HUES64 (cell line): ENCODE data around the gene RNASE11.
"Not testable (repeated sequence)": the region's sequence is repeated elsewhere in the genome, so short reads cannot be mapped to it uniquely, and the experiment has no call there.

ENCODE experiments used
- H3K27ac ChIP-seq: 2 replicates; pipeline ENCODE4 v1.7.0; 2013; ENCODE audit warnings: low read depth, low read length, inconsistent platforms
- H3K27me3 ChIP-seq: 2 replicates; pipeline ENCODE4 v1.6.1; 2013; ENCODE audit warnings: mild to moderate bottlenecking, low read length; ENCODE audit not compliant: insufficient read depth
- H3K36me3 ChIP-seq: 2 replicates; pipeline ENCODE4 v1.6.1; 2013; ENCODE audit warnings: mild to moderate bottlenecking, low read length; ENCODE audit not compliant: insufficient read depth
- H3K4me1 ChIP-seq: 2 replicates; pipeline ENCODE4 v1.6.1; 2013; ENCODE audit warnings: mild to moderate bottlenecking, low read length, moderate library complexity; ENCODE audit not compliant: insufficient read depth
- H3K4me3 ChIP-seq: 2 replicates; pipeline ENCODE4 v1.5.1; 2013; ENCODE audit warnings: mild to moderate bottlenecking, low read length, moderate library complexity
- H3K9ac ChIP-seq: 2 replicates; pipeline ENCODE4 v1.6.1; 2013; ENCODE audit warnings: mild to moderate bottlenecking, low read depth, low read length
- H3K9me3 ChIP-seq: 2 replicates; pipeline ENCODE4 v1.6.1; 2013; ENCODE audit warnings: low read depth, low read length; ENCODE audit not compliant: insufficient read depth
- WGBS: fragments of 150-250, 120-280 bp; methylation state at CpG from one replicate; pipeline ENCODE4 v1.1.7; 2013; ENCODE audit warnings: missing lambda C conversion rate; 5-methylcytosine and 5-hydroxymethylcytosine counted together

RNASE11 gene

DNA sequence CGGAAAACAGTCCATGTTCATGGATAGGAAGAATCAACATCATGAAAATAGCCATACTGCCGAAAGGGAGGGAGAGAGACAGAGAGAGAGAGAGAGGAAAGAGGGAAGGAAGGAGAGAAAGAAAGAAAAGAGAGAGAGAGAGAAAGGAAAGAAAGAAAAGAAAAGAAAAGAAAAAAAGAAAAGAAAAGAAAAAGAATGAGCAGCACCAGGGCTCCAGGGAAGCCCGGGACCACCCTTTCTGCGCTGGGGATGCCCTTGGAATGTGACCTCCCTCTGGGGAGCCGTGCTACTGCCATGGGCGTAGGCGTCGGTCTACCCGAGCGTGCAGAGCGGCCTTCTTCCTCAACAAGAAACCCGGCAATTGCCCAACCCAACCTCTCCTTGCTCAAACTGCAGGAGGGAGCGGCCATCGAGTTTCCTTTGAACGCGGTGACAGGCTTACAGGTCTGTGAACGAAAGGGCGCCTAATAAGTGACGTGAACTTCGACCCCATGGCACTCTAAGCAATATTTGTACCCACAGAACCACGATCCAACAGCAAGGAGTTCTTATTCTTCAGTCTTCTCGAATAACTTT lies 36.8 kb upstream of the RNASE11 start:
- WGBS = 5% methylated on average over 22 of the region's 22 CpGs
- Histone ChIP-seq H3K9me3 (no peaks in the 10 kb centered on the region), H3K4me3 (peak overlapping the region; percentile 71), H3K4me1 (peaks cover 13% of the 10 kb centered on the region), H3K9ac (peak overlapping the region; percentile 25), H3K36me3 (no peaks in the 10 kb centered on the region), H3K27me3 (peaks cover 29% of the 10 kb centered on the region), H3K27ac (peak overlapping the region; percentile 14; the same call in 1 of the 2 replicates)

DNA sequence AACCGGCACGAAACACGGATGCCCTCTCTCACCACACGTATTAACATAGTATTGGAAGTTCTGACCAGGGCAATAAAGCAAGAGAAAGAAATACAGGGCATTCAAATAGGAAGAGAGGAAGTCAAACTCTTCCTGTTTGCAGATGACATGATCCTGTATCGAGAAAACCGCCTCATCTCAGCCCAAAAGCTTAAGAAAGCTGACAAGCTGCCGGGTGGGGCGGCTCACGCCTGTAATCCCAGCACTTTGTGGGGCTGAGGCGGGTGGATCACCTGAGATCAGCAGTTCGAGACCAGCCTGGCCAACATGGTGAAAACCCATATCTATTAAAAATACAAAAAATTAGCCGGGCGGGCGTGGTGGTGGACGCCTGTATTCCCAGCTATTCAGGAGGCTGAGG lies 36.0 kb upstream of the RNASE11 start:
- peak overlapping the region; percentile 71 for H3K4me3 ChIP-seq
- H3K27ac ChIP-seq = no peak overlapping the region
- H3K4me1 ChIP-seq = peaks cover 13% of the 10 kb centered on the region
- H3K9ac ChIP-seq = no peak overlapping the region
- H3K36me3 ChIP-seq = no peaks in the 10 kb centered on the region
- peaks cover 23% of the 10 kb centered on the region for H3K27me3 ChIP-seq
- no peaks in the 10 kb centered on the region for H3K9me3 ChIP-seq
- 90% methylated on average over 15 of the region's 15 CpGs for WGBS

DNA sequence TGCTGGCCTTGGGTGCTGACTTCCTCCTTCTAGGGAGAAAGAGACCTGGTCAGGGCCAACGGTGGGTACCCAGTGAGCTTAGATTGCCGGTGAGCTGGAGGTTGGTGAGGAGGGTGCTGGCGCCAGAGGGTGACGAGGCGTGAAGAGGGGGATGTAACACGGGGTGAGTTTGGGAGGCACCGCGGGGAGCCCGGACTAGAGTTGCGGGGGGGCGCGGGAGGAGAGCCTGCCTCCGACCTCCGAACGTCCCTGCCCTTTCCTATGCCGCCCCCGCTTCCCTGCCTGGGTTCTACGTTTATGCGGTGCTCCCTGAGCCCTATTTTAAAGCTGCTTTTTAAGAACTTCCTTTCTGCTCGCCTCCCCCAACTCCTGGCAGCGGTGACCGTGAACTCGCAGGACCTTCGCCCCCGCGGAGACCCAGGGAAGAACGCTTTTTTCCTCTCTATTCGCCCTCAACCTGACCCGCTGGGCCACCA lies 35.1 kb upstream of the RNASE11 start:
- Histone ChIP-seq H3K9ac (no peak overlapping the region), H3K4me1 (peaks cover 12% of the 10 kb centered on the region), H3K36me3 (no peaks in the 10 kb centered on the region), H3K4me3 (peak overlapping the region; percentile 40), H3K9me3 (no peaks in the 10 kb centered on the region), H3K27ac (no peak overlapping the region), H3K27me3 (peaks cover 17% of the 10 kb centered on the region)
- WGBS = 43% methylated on average over 29 of the region's 29 CpGs

DNA sequence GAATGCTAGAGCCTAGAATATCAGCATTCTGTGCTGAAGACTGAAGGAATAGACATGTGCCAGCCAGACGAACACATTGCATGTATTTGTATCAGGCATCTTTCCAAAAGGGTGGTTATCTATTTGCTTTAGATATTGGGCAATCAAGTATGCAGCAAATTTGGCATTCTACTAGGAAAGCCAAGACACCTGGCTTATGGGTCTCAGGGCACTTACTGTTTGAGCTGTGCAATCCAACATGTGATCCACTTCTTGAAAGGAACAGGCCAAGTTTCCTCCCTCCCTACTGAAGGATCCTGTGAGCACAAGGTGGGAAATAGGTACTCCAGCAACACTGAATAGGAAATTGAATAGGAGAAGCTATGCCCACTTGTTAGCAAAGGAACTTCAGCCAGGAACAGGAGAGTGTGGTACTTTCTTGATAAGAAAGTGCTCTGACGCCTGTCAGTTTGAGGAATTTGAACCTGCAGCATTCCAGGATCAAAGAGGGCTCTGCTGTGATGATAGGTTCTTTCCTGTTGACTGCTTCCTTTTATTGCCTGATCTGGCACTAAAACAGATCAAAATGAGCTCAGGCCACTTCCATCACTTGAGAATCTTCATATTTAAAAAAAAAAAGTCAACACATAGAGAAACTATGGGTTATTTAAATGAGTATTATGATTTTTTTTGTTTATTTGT lies 33.1 kb upstream of the RNASE11 start:
- Histone ChIP-seq H3K4me3 (no peak overlapping the region), H3K27me3 (no peaks in the 10 kb centered on the region), H3K4me1 (no peaks in the 10 kb centered on the region), H3K27ac (no peak overlapping the region), H3K9me3 (no peaks in the 10 kb centered on the region), H3K9ac (no peak overlapping the region), H3K36me3 (no peaks in the 10 kb centered on the region)
- 84% methylated on average over 2 of the region's 2 CpGs for WGBS

DNA sequence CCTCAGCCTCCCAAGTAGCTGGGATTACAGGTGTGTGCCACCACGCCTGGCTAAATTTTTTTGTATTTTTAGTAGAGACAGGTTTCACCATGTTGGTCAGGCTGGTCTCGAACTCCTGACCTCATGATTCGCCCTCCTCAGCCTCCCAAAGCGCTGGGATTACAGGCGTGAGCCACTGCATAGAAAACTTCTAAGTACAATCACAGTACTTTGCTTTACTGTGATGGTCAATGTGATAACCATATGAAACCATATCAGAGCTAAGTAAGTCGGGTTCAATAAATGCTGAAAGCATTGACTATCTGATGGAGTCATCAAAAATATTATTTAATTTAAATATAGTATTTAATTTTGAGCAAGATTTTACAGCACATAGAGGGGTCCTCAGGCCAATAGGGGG lies 31.9 kb upstream of the RNASE11 start:
- not testable (repeated sequence) for H3K27me3 ChIP-seq, H3K4me1 ChIP-seq, H3K27ac ChIP-seq, H3K36me3 ChIP-seq, H3K9me3 ChIP-seq, H3K4me3 ChIP-seq, H3K9ac ChIP-seq
- WGBS = 98% methylated on average over 5 of the region's 6 CpGs

DNA sequence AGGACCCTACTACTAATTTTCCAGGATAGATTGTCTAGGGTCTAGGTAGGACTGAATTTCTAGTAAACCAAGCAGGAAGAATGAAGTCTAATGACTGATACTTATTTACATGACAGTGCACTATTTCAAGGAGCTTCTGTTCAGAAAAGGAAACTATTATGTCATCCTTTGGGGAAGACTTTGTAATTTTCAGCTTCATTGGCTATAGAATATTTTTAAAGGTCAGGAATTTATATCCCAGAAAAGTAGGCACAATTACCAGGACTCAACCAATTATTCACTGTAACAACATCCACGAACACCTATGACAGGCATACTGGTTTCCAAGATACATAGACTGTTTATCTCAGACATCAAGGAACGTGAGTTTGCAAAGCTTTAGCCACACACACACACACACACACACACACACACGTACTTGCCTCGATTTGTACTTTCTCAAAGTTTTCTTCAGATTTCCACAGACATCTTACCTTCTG lies 30.5 kb upstream of the RNASE11 start:
- Histone ChIP-seq H3K27ac (no peak overlapping the region), H3K27me3 (no peaks in the 10 kb centered on the region), H3K4me1 (peaks cover 5% of the 10 kb centered on the region), H3K9me3 (no peaks in the 10 kb centered on the region), H3K4me3 (no peak overlapping the region), H3K9ac (no peak overlapping the region), H3K36me3 (no peaks in the 10 kb centered on the region)
- WGBS = 88% methylated on average over 4 of the region's 4 CpGs

DNA sequence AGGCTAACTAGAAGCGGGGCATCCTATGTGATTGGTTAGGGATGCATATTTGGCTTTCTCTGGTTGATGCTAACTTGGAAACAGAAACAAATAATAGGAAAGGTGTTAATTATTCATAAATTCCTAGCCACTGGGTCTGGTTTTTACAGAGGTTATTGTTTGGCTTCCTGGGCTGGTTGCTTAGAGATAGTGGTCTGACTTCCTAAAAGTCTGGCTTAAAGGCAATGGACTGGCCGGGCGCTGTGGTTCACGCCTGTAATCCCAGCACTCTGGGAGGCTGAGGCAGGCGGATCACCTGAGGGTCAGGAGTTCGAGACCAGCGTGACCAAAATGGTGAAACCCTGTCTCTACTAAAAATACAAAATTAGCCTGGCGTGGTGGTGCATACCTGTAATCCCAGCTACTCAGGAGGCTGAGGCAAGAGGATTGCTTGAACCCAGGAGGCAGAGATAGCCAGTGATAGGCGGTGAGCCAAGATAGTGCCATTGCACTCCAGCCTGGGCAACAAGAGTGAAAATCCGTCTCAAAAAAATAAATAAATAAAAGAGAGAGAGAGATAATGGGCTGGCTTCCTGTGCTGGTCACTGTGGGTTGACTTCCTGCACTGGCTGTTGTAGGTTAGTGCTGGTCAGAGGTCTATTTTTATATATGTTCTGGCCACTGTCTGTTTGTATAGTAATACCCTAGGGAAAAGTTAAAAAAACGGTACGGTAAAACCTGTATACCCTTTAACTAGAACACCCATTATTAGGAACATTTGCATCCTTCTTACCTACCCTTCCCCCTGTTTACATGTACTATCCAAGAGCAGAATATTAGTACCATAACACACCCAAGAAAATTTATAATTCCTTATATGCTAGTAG lies 29.6 kb upstream of the RNASE11 start:
- peaks cover 11% of the 10 kb centered on the region for H3K4me1 ChIP-seq
- H3K36me3 ChIP-seq = no peaks in the 10 kb centered on the region
- H3K27ac ChIP-seq = no peak overlapping the region
- H3K9me3 ChIP-seq = no peaks in the 10 kb centered on the region
- 90% methylated on average over 12 of the region's 12 CpGs for WGBS
- no peak overlapping the region for H3K9ac ChIP-seq
- H3K27me3 ChIP-seq = no peaks in the 10 kb centered on the region
- H3K4me3 ChIP-seq = no peak overlapping the region

DNA sequence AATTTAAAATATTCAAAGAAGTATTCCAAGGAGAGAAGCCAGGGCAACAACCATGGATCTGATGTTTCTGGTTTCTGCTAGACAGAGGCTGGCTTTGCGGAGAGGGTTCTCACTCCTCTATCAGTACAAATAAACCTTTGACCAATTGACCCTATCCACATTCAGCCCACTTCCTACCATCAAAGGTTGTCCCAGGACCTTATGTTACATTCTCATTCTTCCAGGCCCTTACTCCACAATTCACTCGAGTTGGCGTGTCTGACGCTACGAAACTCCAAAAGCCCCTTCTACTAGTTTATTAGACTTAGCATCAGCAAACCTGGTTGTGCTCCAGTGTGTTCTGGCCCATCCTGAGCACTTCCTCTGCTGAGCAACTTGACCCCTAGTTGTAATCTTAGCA lies 28.2 kb upstream of the RNASE11 start:
- peaks cover 11% of the 10 kb centered on the region for H3K4me1 ChIP-seq
- 93% methylated on average over 5 of the region's 5 CpGs for WGBS
- H3K9me3 ChIP-seq = no peaks in the 10 kb centered on the region
- H3K27me3 ChIP-seq = no peaks in the 10 kb centered on the region
- no peak overlapping the region for H3K27ac ChIP-seq
- H3K9ac ChIP-seq = no peak overlapping the region
- H3K4me3 ChIP-seq = no peak overlapping the region
- H3K36me3 ChIP-seq = no peaks in the 10 kb centered on the region

DNA sequence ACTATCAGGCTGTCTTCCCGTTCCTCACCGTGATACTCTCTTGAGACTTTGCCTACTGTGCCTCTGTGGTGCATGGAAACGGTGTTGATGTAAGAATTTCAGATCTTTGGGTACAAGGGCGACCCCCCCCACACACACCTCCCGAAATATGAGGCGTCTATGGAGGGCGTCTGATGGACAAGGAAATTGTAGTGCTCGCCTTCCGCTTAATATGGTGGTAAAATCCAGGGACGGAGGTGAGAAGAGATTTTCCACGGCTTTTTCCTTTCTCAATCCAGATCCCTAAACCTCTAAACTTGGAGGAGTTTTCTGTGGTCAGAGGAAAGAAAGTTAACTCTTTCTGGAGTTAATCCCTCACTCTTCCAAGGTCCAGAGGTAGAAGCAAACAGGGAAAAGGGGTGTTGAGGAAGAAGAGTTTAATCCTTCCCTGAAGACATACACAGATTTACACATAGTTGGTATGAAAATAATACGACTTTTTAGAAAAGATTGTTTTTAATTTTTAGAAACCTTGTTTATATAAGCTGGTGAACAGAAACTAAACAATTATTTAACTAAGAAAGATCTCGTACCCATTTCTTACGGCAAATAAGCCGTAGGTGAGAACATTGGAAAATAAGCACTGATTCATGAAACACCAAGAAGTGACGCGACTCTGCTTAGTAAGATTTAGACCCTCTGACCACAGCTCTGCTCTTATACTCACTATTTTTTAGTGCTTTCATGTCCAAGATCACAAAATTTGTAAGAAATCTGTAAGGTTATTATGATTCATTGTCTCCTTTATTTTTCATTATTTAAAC lies 26.4 kb upstream of the RNASE11 start:
- no peaks in the 10 kb centered on the region for H3K27me3 ChIP-seq
- 42% methylated on average over 9 of the region's 17 CpGs for WGBS
- peaks cover 11% of the 10 kb centered on the region for H3K4me1 ChIP-seq
- no peaks in the 10 kb centered on the region for H3K9me3 ChIP-seq
- H3K36me3 ChIP-seq = no peaks in the 10 kb centered on the region
- peak overlapping the region; percentile 37; the same call in 1 of the 2 replicates for H3K27ac ChIP-seq
- H3K4me3 ChIP-seq = peak overlapping the region; percentile 80
- peak overlapping the region; percentile 69 for H3K9ac ChIP-seq

DNA sequence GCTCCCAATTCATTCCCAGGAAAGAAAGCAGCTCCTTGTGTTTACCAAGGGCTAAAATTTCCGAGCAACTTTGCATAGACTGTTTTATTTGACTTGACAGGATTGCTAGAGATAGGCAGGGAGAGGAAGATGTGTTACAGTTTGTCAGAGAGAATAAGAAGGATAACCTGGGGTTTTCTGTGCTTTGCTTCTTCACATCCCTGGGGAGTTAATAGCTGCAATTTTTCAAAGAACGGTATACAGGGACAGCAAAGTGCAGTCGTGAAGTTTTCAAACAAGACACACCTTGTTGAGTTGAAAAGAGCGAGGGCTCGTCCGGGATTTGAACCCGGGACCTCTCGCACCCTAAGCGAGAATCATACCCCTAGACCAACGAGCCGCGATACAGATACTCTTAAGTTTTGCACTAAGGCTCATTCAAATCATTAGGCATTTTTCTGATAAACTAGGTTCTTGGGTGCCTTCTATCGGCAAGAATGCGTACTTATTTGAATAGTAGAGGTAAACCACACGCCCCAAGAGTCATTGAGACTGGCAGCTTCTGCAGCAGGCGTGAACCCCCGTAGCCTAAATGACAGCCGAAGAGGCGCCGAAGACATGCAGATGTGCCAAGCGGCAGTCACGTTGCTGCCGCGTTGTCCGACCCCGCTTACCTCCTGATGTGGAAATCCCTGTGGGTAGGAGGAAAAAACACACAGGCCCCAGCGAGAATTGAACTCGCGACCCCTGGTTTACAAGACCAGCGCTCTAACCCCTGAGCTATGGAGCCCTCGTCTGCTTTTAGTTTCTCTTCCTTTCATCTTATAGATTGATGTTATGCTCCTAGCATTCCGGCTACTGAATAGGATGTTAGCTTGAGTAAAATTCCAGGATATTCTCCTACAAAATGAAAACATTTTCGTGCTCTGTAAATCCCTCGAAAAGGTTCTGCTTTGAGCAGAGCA lies 25.6 kb upstream of the RNASE11 start:
- Histone ChIP-seq H3K4me1 (peaks cover 11% of the 10 kb centered on the region), H3K9ac (peak overlapping the region; percentile 69), H3K27me3 (no peaks in the 10 kb centered on the region), H3K9me3 (no peaks in the 10 kb centered on the region), H3K27ac (peak overlapping the region; percentile 44; the same call in 1 of the 2 replicates), H3K4me3 (peak overlapping the region; percentile 80), H3K36me3 (no peaks in the 10 kb centered on the region)
- WGBS = under 1% methylated on average over 34 of the region's 34 CpGs
